GM19467 (cell line): ENCODE measurements around the gene RAB42.

ENCODE experiments used
- ATAC-seq: cut with Tn5 transposase; IDR thresholded peaks from one replicate; pipeline ENCODE4 v1.9.1; 2021; ENCODE audit warnings: mild to moderate bottlenecking, moderate library complexity; ENCODE audit not compliant: unreplicated experiment

RAB42 gene

DNA sequence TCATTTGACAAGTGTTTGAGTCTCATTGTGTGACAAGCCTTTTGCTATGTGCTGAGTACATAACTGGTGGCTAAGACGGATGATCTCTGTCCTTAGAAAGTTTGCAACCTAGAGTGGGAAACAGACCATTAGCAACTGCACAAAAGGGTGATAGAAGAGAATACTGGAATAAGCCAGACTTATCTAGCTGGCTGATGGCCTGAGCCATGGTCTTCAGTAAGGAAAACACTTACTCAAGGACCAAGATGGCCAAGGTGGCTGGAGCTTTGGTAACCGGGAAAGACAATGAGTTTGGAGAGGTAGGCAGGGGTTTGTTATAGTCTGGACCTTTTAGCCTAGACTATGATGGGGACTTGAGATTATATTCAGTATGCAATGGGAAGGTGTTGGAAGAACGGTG is 52.4 kb downstream of the RAB42 start:
- ATAC-seq, result no peak
